Measurements from ENCODE around the gene HOXC12. TPM values are rescaled to one million over a fixed set of nuclear protein-coding genes. Genes with fewer than 3 reads are reported as not detected.

The HOXC12 gene
- total RNA-seq, 3 donors from 2014 or later: not detected

DNA sequence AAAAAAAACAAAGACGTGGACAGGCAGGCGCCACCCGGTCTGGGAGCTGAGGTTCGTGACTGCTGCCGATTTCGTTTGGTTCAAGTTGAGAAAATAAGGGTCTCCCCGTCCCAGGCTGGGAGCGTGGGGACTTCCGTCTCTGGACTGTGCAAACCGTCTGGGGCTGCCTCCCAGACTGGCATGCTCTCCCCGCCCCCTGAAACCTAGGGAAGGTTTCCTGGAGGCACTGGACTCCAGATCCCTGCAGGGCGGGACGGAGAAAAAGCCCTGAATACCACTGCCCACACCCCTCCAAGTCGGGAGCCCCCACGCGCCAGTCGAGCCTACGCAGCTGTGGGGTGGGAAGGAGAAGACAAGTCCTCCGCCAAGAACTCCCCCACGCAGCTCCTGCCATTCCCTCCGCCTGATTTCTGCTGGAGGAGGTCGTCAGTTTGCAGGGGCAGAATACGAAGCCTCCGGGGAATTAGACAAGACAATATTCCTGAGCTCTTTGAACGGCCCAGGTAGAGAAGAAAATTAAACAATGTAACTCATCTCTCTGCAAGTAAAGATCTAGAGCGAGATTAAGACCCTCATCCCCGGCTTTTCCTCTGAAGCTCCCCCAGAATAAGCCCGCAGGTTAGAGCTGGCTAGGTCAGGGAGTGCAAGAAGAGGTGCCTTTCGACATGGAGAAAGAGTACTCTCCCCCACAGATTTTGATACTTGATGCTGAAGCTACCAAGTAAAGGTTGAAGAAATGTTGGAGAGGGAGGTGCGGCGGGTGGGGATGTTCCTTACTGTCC, 26.5 kb upstream of the HOXC12 start:
- ATAC-seq: no peak
- intact Hi-C loops (cut with DNase I, micrococcal nuclease): no loop called here

DNA sequence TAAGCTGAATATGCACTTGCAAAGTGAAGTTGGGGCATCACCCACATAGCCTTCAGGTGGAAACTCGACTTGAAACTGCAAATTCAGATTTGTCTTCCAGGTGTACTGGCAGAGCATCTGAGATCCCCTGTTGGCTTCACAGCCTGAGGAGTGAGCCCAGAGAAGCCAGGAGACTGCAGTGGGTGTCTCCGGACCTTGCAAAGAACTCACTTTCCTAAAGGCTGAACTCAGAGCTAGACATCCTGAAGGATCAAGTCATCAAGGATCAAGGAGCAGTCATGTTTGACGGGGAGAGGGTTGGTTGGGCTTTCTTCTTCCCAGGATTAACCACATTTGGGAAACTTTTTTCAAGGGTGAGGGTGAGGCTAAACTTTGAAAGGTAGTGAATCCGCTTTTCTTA, 25.2 kb upstream of the HOXC12 start:
- TF ChIP-seq, protein P1, sequence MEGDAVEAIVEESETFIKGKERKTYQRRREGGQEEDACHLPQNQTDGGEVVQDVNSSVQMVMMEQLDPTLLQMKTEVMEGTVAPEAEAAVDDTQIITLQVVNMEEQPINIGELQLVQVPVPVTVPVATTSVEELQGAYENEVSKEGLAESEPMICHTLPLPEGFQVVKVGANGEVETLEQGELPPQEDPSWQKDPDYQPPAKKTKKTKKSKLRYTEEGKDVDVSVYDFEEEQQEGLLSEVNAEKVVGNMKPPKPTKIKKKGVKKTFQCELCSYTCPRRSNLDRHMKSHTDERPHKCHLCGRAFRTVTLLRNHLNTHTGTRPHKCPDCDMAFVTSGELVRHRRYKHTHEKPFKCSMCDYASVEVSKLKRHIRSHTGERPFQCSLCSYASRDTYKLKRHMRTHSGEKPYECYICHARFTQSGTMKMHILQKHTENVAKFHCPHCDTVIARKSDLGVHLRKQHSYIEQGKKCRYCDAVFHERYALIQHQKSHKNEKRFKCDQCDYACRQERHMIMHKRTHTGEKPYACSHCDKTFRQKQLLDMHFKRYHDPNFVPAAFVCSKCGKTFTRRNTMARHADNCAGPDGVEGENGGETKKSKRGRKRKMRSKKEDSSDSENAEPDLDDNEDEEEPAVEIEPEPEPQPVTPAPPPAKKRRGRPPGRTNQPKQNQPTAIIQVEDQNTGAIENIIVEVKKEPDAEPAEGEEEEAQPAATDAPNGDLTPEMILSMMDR (IDR thresholded peaks at IDR 0.05): no peak
- Histone ChIP-seq H3K4me1 (ENCODE audit: low read depth) (no peaks in the 10 kb centered on the region), H3K36me3 (ENCODE audit: low read depth) (no peaks in the 10 kb centered on the region), H3K9me3 (no peaks in the 10 kb centered on the region), H3K4me3 (no peak overlapping the region)
- intact Hi-C loops (cut with DNase I, micrococcal nuclease): no loop called here
- DNase-seq (no peak), ATAC-seq (no peak)

More for the DNA sequence above, 26.5 kb upstream of the HOXC12 start:
- no peak overlapping the region for H3K4me3 ChIP-seq
- H3K9me3 ChIP-seq: no peaks in the 10 kb centered on the region
- TF ChIP-seq, protein P1 (IDR thresholded peaks at IDR 0.05): no peak
- H3K4me1 ChIP-seq (ENCODE audit: low read depth): no peaks in the 10 kb centered on the region
- DNase-seq: no peak
- H3K36me3 ChIP-seq (ENCODE audit: low read depth): no peaks in the 10 kb centered on the region

DNA sequence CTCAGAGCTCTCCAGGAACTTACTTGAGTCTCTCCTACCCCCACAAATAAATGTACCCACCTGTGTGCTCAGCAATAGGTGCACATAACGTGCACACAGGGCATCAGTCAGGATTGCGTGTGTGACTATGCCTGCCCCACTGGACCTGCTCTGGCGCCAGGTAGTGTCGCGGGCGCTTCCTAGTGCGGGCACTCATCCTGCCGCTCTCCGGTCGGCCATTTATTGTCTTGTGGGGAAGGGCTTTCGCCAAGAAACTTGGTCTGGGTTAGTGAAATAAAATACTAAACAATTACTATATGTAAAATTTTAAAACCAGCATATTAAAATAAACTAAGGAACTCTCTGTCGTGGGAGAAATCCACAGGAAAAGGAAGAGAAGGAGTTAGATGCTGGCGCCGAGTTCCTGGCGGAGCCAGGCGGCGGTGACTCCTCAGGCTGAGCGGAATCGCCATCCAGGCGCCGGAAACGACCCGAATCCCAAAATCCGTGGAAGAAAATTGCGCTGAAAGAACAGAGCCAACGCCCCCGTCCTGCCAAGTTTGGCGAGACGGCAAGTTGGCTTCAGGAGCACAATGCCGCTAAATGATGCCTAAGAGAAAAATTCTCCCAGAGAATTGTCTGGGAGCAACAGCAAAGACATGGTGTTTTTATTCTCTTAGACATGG, 24.0 kb upstream of the HOXC12 start:
- Histone ChIP-seq H3K9me3 (no peaks in the 10 kb centered on the region), H3K36me3 (ENCODE audit: low read depth) (no peaks in the 10 kb centered on the region), H3K4me1 (ENCODE audit: low read depth) (no peaks in the 10 kb centered on the region), H3K4me3 (no peak overlapping the region)
- DNase-seq: no peak
- ATAC-seq: no peak
- TF ChIP-seq, protein P1 (IDR thresholded peaks at IDR 0.05): no peak
- intact Hi-C loops (cut with DNase I, micrococcal nuclease): no loop called here

DNA sequence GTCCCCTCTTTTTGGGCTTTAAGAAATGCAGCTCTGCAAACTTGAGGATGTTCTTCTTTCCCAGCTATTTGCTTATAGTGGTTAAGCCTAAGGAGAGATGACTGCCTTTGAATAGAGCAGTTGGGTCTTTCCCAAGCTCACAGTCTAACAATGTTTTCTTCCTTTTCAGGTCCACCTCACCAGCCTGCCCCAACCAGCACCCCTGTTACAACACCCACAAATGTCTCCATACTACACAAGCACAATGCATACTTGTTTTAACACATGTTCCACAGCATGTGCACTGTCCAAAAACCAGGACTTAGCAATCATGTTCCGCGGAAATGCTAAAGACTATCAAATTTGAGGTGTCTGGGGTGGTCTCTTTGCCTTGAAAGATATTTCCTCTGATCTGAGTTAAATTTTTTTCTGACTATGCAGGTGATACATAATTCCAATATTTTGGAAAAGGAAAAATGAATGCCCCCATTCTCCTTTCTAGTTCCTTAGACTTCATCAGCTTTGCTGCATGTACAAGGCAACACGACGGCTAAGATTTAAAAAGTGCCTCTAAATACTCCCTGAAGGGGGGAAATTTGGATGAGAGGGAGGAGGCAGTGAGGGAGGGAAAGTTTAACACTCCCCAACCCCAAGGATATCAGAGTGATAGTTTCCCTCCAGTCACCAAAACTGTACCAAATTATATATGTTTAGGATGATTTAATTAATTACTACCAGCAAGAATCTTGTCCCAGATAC, 22.7 kb upstream of the HOXC12 start:
- intact Hi-C loops (cut with DNase I, micrococcal nuclease): no loop called here
- H3K4me1 ChIP-seq (ENCODE audit: low read depth): no peaks in the 10 kb centered on the region
- TF ChIP-seq, protein P1 (IDR thresholded peaks at IDR 0.05): no peak
- H3K4me3 ChIP-seq: no peak overlapping the region
- DNase-seq (no peak), ATAC-seq (no peak)
- no peaks in the 10 kb centered on the region for H3K9me3 ChIP-seq
- H3K36me3 ChIP-seq (ENCODE audit: low read depth): no peaks in the 10 kb centered on the region

DNA sequence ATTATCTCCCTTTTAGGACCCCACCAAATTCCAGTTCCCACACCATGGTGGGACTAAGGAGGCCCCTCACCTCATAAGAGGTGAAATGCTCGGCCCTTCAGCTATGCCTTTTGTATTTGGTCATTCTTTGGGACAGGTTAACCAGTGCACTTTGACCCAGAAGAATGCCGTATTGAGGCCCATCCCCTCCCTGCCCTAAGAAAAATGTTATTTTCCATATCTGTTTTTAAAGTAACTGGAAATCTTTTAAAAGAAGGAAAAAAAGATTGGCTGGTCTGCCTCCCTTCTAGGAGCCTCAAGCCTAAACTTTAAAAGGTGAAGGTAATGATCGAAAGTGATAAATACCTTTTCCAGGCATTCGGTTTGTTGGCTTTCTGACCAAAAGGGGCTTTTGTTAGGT, 21.8 kb upstream of the HOXC12 start:
- ATAC-seq (no peak), DNase-seq (no peak)
- TF ChIP-seq, protein P1 (IDR thresholded peaks at IDR 0.05): no peak
- H3K36me3 ChIP-seq (ENCODE audit: low read depth): no peaks in the 10 kb centered on the region
- no peak overlapping the region for H3K4me3 ChIP-seq
- intact Hi-C loops (cut with DNase I, micrococcal nuclease): no loop called here
- no peaks in the 10 kb centered on the region for H3K4me1 ChIP-seq (ENCODE audit: low read depth)
- no peaks in the 10 kb centered on the region for H3K9me3 ChIP-seq

All from mucosa of descending colon (tissue), 3 donors.